Mammary epithelial cell (primary cell): ENCODE data around the gene FGF18.

ENCODE experiments used
- EZH2 ChIP-seq: IDR thresholded peaks from 2 replicates; pipeline ENCODE4 v1.6.1; 2012; ENCODE audit warnings: low read length, inconsistent platforms, borderline replicate concordance
- TF ChIP-seq, protein P1 (sequence below), 2 donors: IDR thresholded peaks in 1 of 2; conservative IDR thresholded peaks in 1 of 2; 2 replicates each; pipeline ENCODE4 v1.5.1; 2011 to 2012; ENCODE audit warnings: inconsistent platforms in 2 of 2, low read length in 2 of 2, mild to moderate bottlenecking in 2 of 2, control low read depth in 1 of 2, low read depth in 1 of 2; ENCODE audit not compliant: insufficient read depth in 1 of 2; ENCODE audit errors: extremely low read depth in 1 of 2

- TF ChIP-seq, protein P1, sequence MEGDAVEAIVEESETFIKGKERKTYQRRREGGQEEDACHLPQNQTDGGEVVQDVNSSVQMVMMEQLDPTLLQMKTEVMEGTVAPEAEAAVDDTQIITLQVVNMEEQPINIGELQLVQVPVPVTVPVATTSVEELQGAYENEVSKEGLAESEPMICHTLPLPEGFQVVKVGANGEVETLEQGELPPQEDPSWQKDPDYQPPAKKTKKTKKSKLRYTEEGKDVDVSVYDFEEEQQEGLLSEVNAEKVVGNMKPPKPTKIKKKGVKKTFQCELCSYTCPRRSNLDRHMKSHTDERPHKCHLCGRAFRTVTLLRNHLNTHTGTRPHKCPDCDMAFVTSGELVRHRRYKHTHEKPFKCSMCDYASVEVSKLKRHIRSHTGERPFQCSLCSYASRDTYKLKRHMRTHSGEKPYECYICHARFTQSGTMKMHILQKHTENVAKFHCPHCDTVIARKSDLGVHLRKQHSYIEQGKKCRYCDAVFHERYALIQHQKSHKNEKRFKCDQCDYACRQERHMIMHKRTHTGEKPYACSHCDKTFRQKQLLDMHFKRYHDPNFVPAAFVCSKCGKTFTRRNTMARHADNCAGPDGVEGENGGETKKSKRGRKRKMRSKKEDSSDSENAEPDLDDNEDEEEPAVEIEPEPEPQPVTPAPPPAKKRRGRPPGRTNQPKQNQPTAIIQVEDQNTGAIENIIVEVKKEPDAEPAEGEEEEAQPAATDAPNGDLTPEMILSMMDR (conservative IDR thresholded peaks at IDR 0.05 in 1 of 2, IDR thresholded peaks at IDR 0.05 in 1 of 2; ENCODE audit: extremely low read depth in 1 of 2, insufficient read depth in 1 of 2, low read depth in 1 of 2, low read length in 2 of 2): no peak
- no peak for TF ChIP-seq EZH2
These were observed 34.5 kb downstream of the FGF18 start for GRCh38 chr5:171453988-171454387.
